ENCODE data around the gene LRBA. TPM values are rescaled to one million over a fixed set of nuclear protein-coding genes. Genes with fewer than 3 reads are reported as not detected.
A peak's percentile ranks its signal among the peaks of the same experiment; 100 is the strongest.
"Not testable (repeated sequence)": the region's sequence is repeated elsewhere in the genome, so short reads cannot be mapped to it uniquely, and the experiment has no call there.

Gene LRBA, protein sequence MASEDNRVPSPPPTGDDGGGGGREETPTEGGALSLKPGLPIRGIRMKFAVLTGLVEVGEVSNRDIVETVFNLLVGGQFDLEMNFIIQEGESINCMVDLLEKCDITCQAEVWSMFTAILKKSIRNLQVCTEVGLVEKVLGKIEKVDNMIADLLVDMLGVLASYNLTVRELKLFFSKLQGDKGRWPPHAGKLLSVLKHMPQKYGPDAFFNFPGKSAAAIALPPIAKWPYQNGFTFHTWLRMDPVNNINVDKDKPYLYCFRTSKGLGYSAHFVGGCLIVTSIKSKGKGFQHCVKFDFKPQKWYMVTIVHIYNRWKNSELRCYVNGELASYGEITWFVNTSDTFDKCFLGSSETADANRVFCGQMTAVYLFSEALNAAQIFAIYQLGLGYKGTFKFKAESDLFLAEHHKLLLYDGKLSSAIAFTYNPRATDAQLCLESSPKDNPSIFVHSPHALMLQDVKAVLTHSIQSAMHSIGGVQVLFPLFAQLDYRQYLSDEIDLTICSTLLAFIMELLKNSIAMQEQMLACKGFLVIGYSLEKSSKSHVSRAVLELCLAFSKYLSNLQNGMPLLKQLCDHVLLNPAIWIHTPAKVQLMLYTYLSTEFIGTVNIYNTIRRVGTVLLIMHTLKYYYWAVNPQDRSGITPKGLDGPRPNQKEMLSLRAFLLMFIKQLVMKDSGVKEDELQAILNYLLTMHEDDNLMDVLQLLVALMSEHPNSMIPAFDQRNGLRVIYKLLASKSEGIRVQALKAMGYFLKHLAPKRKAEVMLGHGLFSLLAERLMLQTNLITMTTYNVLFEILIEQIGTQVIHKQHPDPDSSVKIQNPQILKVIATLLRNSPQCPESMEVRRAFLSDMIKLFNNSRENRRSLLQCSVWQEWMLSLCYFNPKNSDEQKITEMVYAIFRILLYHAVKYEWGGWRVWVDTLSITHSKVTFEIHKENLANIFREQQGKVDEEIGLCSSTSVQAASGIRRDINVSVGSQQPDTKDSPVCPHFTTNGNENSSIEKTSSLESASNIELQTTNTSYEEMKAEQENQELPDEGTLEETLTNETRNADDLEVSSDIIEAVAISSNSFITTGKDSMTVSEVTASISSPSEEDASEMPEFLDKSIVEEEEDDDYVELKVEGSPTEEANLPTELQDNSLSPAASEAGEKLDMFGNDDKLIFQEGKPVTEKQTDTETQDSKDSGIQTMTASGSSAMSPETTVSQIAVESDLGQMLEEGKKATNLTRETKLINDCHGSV (N-terminal part only)
- polyA plus RNA-seq (2011; rRNA removed) (19.9 and 23.4 TPM in 2 replicates), polyA minus RNA-seq (2011; rRNA and poly(A)+ RNA removed) (64.6 and 83.2 TPM in 2 replicates)

DNA sequence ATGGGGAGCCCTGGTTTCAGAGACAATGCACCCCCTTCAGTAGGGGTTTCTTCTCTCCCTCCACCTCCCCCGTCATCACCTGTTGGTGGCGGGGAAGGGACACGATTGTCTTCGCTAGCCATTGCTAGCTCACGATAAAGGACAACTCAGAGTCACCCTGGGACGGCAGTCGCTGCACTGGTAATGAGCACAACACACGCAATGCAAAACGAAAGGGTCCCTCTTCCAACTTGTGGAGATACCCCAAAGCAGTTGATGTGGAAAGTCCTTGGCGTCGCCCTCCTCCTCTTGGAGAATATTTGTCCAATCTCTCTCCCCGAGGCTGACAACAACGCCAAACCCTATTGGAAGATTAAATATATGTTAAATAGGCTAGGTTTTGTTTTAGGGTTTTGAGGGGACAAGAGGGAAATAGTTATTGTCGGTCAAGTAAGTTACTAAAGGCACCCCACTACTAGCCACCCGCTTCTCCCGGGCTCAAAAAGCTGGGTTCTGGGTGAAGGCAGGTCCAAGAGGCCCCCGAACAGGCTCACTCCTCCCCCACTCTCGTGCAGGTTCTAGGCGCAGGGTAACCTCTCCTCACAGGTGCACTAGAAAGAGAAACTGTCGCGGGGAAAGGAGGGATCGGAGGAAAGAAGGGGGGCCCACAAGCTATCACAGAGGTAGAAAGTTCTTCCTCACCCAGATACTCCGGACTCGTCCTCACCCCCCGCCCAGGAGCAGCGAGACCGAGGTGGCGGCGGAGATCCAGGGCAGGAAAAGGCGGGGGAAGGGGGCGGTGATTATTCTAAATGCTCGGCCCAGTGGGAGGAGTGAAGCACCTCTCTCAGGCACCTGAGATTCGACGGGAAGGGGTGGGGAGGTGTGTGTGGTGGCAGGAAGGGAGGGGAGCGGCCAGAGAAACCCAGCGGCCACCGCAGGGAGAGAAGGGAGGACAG is at the start of gene LRBA:
Gene LRBA (minus strand): TSS at position 764 of the 938 bp plus-strand sequence. CDS start 642 bp downstream, at position 122.
- Histone ChIP-seq H3K9me3 (ENCODE audit: control insufficient read depth, insufficient read depth, low read length) (no peaks in the 10 kb centered on the region; the same call in 1 of the 2 replicates), H3K27me3 (ENCODE audit: control insufficient read depth, insufficient read depth, low read length) (no peaks in the 10 kb centered on the region), H3K27ac (ENCODE audit: low read depth, low read length) (peak within 1 kb of the TSS; percentile 61), H3K4me3 (ENCODE audit: low read depth, low read length) (peak within 1 kb of the TSS; percentile 96)
- DNase-seq (ENCODE audit: low read depth, low spot score), result no peak
- POLR2A ChIA-PET, result no interaction called here
- CTCF ChIA-PET, result no interaction called here
- TF ChIP-seq, protein P1, sequence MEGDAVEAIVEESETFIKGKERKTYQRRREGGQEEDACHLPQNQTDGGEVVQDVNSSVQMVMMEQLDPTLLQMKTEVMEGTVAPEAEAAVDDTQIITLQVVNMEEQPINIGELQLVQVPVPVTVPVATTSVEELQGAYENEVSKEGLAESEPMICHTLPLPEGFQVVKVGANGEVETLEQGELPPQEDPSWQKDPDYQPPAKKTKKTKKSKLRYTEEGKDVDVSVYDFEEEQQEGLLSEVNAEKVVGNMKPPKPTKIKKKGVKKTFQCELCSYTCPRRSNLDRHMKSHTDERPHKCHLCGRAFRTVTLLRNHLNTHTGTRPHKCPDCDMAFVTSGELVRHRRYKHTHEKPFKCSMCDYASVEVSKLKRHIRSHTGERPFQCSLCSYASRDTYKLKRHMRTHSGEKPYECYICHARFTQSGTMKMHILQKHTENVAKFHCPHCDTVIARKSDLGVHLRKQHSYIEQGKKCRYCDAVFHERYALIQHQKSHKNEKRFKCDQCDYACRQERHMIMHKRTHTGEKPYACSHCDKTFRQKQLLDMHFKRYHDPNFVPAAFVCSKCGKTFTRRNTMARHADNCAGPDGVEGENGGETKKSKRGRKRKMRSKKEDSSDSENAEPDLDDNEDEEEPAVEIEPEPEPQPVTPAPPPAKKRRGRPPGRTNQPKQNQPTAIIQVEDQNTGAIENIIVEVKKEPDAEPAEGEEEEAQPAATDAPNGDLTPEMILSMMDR (IDR thresholded peaks at IDR 0.05; ENCODE audit: low read depth, low read length), result no peak

DNA sequence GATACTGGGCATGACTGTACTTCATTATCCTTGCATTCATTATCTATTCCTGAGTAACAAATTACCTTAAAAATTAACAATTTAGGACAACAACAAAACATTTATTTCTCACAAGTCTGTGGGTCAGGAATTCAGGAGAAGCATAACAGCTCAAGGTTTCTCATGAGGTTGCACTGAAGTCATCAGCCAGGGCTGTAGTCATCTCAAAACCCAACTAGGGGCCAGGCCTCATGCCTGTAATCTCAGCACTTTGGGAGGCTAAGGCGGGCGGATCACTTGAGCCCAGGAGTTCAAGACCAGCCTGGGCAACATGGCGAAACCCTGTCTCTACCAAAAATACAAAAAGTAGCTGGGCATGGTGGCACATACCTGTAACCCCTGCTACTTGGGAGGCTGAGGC is 48.1 kb upstream of the LRBA start:
- H3K27me3 ChIP-seq (ENCODE audit: control insufficient read depth, insufficient read depth, low read length); H3K27ac ChIP-seq (ENCODE audit: low read depth, low read length); CTCF ChIA-PET; H3K9me3 ChIP-seq (ENCODE audit: control insufficient read depth, insufficient read depth, low read length); DNase-seq (ENCODE audit: low read depth, low spot score); H3K4me3 ChIP-seq (ENCODE audit: low read depth, low read length); POLR2A ChIA-PET: not testable (repeated sequence)

DNA sequence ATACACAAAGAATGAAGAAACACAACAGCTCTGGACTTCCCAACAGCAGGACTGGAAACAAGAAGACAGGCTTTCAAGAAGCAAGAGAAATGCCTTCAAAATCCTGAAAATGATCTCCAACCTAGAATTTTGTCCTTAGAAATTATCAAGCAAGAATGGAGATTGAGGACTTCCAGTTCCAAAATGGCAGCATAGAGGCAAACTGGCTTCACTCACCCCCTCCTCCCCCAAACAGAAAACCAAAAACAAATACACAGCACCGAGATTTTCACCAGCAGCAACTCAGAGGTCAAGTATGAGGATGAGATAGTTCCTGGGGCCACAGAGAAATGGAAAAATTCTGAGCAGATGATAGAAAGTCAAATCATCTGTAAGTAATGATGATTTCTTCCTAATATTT is 40.5 kb upstream of the LRBA start:
- H3K9me3 ChIP-seq (ENCODE audit: control insufficient read depth, insufficient read depth, low read length), result no peaks in the 10 kb centered on the region
- no peaks in the 10 kb centered on the region for H3K27me3 ChIP-seq (ENCODE audit: control insufficient read depth, insufficient read depth, low read length)
- ChIA-PET CTCF (interaction anchor here (0.5 kb wide), 1 partner anchor 232 kb away, joined by 5 read pairs; no protein-coding TSS in a partner anchor), POLR2A (no interaction called here)
- H3K27ac ChIP-seq (ENCODE audit: low read depth, low read length), result no peak overlapping the region
- TF ChIP-seq, protein P1 (IDR thresholded peaks at IDR 0.05; ENCODE audit: low read depth, low read length), result no peak
- H3K4me3 ChIP-seq (ENCODE audit: low read depth, low read length), result no peak overlapping the region
- DNase-seq (ENCODE audit: low read depth, low spot score), result no peak

DNA sequence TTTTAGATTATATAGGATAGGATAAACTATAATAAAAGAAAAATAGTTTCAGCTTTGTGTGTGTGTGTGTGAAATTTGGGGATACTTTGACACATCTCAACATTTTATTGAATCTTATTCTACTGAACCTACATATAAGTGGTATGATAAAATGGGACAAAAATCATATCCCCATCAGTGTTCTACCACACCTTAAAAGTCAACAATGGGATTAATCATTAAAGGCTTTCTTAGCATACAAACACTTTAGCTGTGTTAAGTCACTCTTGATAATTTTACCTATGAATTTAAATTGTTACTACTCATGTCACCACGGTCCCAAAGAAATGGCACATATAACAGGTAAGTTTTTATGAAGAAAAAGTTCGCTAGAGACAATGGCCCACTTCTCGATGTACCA is 37.7 kb upstream of the LRBA start:
- TF ChIP-seq, protein P1 (IDR thresholded peaks at IDR 0.05; ENCODE audit: low read depth, low read length), result no peak
- H3K27ac ChIP-seq (ENCODE audit: low read depth, low read length), result no peak overlapping the region
- CTCF ChIA-PET, result no interaction called here
- H3K4me3 ChIP-seq (ENCODE audit: low read depth, low read length), result no peak overlapping the region
- POLR2A ChIA-PET, result no interaction called here
- no peak for DNase-seq (ENCODE audit: low read depth, low spot score)
- no peaks in the 10 kb centered on the region for H3K27me3 ChIP-seq (ENCODE audit: control insufficient read depth, insufficient read depth, low read length)
- H3K9me3 ChIP-seq (ENCODE audit: control insufficient read depth, insufficient read depth, low read length), result no peaks in the 10 kb centered on the region; the same call in 1 of the 2 replicates

All from AG04450 (cell line).